Measurements from ENCODE around the gene FMN2.

The FMN2 gene

GRCh38 chr1:240506176-240506575 lies 414.5 kb downstream of the FMN2 start:
- no peak for ATAC-seq
- TF ChIP-seq TSHZ2 (CRISPR knock-in tag; IDR thresholded peaks at IDR 0.05) (no peak), BACH2 (CRISPR knock-in tag; IDR thresholded peaks at IDR 0.05; ENCODE audit: borderline replicate concordance) (no peak), TOX (CRISPR knock-in tag; IDR thresholded peaks at IDR 0.05; ENCODE audit: borderline replicate concordance) (no peak), ARNTL (CRISPR knock-in tag; IDR thresholded peaks at IDR 0.05; ENCODE audit: borderline replicate concordance, low read depth) (no peak), RARB (CRISPR knock-in tag; IDR thresholded peaks at IDR 0.05) (no peak), ZC3H10 (CRISPR knock-in tag; IDR thresholded peaks at IDR 0.05) (no peak), TCF4 (CRISPR knock-in tag; IDR thresholded peaks at IDR 0.05; ENCODE audit: borderline replicate concordance) (no peak), ISL1 (CRISPR knock-in tag; IDR thresholded peaks at IDR 0.05) (no peak)

DNA sequence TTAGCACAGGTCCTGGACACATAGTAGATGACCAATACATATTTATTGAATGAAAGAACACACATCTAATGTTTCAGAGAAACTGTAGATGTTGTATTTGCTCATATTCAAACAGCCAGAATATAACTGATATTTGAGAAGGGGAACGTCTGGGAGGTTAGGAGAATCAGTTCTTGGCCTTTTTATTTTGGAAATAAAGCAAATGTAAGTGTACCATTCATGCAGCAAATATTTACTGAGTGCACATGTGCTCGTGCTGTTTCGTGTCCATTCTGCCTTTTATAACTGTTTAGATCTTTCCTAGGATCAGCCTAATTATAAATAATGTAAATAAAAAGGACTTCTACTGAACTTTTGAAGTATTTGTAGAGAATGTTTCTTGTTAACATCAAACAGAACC lies 416.5 kb downstream of the FMN2 start:
- no peak for TF ChIP-seq ZNF70 (CRISPR knock-in tag; IDR thresholded peaks at IDR 0.05)
- no peak for TF ChIP-seq ZFP30 (CRISPR knock-in tag; IDR thresholded peaks at IDR 0.05)
- TF ChIP-seq ZFP3 (CRISPR knock-in tag; IDR thresholded peaks at IDR 0.05) = no peak
- TF ChIP-seq BACH2 (CRISPR knock-in tag; IDR thresholded peaks at IDR 0.05; ENCODE audit: borderline replicate concordance) = no peak
- TF ChIP-seq ZC3H10 (CRISPR knock-in tag; IDR thresholded peaks at IDR 0.05) = no peak
- TF ChIP-seq ISL1 (CRISPR knock-in tag; IDR thresholded peaks at IDR 0.05) = no peak
- peak; percentile 57 for ATAC-seq

DNA sequence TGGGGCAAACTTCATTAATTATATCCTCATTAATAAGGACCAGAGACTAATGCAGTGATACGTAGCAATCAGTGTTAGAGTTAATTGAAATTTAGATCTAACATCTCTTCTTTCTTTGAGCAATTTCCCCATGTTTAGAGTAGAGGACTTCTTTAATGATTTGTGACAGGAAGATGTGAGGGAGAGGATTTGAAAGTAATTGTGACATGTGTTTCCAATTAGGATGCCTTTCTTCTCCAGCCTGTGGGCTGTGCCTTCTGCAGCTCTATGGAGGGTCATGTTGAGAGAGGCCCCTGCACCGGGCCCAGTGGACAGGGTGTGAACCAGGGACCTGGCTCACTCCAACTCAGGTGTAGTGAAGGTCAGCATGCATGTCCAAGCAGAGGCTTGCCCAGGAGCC lies 417.3 kb downstream of the FMN2 start:
- TF ChIP-seq TCF4 (CRISPR knock-in tag; IDR thresholded peaks at IDR 0.05; ENCODE audit: borderline replicate concordance) (no peak), SNAI2 (CRISPR knock-in tag; IDR thresholded peaks at IDR 0.05) (no peak), ZFP30 (CRISPR knock-in tag; IDR thresholded peaks at IDR 0.05) (no peak), ARNTL (CRISPR knock-in tag; IDR thresholded peaks at IDR 0.05; ENCODE audit: borderline replicate concordance, low read depth) (no peak), ZNF8 (CRISPR knock-in tag; IDR thresholded peaks at IDR 0.05) (no peak), POU6F1 (CRISPR knock-in tag; IDR thresholded peaks at IDR 0.05; ENCODE audit: borderline replicate concordance, low read depth) (no peak), ZNF565 (CRISPR knock-in tag; conservative IDR thresholded peaks at IDR 0.05; ENCODE audit: low read depth) (no peak)
- TF ChIP-seq, protein P1, sequence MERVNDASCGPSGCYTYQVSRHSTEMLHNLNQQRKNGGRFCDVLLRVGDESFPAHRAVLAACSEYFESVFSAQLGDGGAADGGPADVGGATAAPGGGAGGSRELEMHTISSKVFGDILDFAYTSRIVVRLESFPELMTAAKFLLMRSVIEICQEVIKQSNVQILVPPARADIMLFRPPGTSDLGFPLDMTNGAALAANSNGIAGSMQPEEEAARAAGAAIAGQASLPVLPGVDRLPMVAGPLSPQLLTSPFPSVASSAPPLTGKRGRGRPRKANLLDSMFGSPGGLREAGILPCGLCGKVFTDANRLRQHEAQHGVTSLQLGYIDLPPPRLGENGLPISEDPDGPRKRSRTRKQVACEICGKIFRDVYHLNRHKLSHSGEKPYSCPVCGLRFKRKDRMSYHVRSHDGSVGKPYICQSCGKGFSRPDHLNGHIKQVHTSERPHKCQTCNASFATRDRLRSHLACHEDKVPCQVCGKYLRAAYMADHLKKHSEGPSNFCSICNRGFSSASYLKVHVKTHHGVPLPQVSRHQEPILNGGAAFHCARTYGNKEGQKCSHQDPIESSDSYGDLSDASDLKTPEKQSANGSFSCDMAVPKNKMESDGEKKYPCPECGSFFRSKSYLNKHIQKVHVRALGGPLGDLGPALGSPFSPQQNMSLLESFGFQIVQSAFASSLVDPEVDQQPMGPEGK (CRISPR knock-in tag; IDR thresholded peaks at IDR 0.05; ENCODE audit: borderline replicate concordance) = no peak
- TF ChIP-seq, protein P2, sequence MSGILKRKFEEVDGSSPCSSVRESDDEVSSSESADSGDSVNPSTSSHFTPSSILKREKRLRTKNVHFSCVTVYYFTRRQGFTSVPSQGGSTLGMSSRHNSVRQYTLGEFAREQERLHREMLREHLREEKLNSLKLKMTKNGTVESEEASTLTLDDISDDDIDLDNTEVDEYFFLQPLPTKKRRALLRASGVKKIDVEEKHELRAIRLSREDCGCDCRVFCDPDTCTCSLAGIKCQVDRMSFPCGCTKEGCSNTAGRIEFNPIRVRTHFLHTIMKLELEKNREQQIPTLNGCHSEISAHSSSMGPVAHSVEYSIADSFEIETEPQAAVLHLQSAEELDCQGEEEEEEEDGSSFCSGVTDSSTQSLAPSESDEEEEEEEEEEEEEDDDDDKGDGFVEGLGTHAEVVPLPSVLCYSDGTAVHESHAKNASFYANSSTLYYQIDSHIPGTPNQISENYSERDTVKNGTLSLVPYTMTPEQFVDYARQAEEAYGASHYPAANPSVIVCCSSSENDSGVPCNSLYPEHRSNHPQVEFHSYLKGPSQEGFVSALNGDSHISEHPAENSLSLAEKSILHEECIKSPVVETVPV (CRISPR knock-in tag; IDR thresholded peaks at IDR 0.05) = no peak
- ATAC-seq = peak; percentile 88

GRCh38 chr1:240511789-240512188 lies 420.1 kb downstream of the FMN2 start:
- peak; percentile 49 for ATAC-seq
- TF ChIP-seq, protein P1 (CRISPR knock-in tag; IDR thresholded peaks at IDR 0.05; ENCODE audit: borderline replicate concordance) = no peak
- no peak for TF ChIP-seq ZC3H10 (CRISPR knock-in tag; IDR thresholded peaks at IDR 0.05)
- no peak for TF ChIP-seq CSDC2 (CRISPR knock-in tag; IDR thresholded peaks at IDR 0.05)
- no peak for TF ChIP-seq ZNF8 (CRISPR knock-in tag; IDR thresholded peaks at IDR 0.05)
- no peak for TF ChIP-seq ESRRG (CRISPR knock-in tag; IDR thresholded peaks at IDR 0.05)
- TF ChIP-seq TSHZ2 (CRISPR knock-in tag; IDR thresholded peaks at IDR 0.05) = no peak
- TF ChIP-seq, protein P2 (CRISPR knock-in tag; IDR thresholded peaks at IDR 0.05) = no peak
- no peak for TF ChIP-seq TCF4 (CRISPR knock-in tag; IDR thresholded peaks at IDR 0.05; ENCODE audit: borderline replicate concordance)
- TF ChIP-seq ZNF70 (CRISPR knock-in tag; IDR thresholded peaks at IDR 0.05) = no peak
